D341Med (cell line): ENCODE measurements around the gene LCMT1.
"Not testable (repeated sequence)": the region's sequence is repeated elsewhere in the genome, so short reads cannot be mapped to it uniquely, and the experiment has no call there.

ENCODE experiments used
- DNase-seq: peaks from one replicate; pipeline ENCODE4 v3.0.0; 2012; ENCODE audit warnings: low spot score

The LCMT1 gene

DNA sequence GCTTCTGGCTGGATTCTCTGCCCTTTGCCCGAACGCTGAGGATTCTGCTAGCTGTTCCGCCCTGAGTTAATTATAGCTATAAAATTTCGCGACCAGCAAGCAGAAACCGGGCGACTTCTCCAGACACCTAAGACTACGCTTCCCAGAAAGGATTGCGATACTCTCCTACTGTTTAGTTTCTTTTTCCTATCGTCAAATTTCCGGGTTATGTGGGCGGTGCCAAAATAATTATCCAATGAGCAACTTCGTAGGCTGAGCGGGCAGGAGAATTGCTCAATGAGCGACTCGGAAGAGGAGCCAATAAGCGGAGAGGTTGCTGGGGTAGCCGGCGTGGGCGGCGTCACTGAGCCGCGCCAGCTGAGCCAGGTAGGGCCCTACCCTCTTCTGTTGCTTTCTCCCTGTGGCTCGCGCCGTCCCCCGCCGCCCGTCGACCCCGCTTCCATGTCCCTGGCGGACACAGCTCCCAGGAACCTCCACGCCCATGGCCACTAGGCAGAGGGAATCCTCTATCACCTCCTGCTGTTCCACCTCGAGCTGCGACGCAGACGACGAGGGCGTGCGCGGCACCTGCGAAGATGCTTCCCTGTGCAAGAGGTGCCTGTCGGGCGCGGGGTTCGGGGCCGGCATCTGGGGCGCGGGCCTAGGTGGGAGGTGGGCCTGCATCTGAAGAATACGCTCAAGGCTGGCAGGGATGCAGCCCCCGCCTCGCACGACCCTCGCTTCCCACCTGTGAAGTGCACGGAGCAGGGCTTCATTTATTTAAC lies at the start of gene LCMT1:
LCMT1 (plus strand) TSS at position 340 of the 764 bp plus-strand sequence; CDS start at position 482, 142 bp downstream.
- DNase-seq = peak; percentile 93

DNA sequence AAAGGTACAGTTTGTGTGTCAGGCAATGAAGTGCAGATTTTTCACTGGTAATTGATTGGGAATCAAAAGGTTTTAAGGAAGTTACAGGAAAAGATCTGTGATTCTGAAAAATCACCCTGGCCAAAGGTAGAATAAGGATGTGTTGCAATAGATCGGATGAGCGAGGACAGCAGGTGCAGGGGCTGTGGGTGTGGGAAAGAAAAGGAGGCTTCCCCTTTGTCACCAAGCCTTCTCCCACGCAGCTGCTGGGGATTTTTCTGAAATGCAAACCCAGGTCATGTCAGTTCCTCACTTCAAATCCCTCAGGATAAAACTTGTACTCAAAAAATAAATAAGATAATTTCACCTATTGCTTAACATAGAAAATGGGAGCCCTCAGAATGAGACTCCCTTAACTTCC lies 48.4 kb upstream of the LCMT1 start:
- DNase-seq = no peak

DNA sequence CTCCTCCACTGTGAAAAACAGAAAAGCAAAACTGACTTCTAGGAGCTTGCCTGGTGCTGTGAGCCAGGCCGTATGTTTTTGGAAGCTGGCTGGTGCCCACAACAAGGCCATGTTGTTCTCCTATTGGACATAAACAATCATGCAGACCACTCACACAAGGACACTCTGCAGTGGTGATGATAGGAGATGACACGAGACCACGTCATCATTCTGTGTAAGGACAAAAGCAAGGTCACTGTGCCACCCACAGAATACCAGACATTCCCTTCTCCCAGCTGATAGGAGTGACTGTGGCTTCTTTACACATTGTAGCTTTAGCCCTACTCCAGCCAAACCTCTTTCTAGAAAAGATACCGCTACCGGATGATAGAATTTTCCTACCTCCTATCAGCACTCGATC lies 47.7 kb upstream of the LCMT1 start:
- no peak for DNase-seq

DNA sequence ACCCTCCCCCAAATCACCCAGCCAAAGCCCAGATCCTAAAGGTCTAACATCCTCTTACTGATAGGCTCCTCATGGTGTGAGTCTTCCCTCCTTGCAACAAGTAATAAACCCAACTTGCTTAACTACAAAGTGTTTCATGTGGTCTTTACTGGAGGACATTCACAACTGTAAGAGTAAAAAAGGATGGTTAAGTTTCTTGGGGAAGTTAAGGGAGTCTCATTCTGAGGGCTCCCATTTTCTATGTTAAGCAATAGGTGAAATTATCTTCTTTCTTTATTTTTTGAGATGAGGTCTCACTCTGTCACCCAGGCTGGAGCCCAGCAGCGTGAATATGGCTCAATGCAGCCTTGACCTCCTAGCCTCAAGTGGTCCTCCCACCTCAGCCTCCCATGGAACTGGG lies 47.3 kb upstream of the LCMT1 start:
- not testable (repeated sequence) for DNase-seq

DNA sequence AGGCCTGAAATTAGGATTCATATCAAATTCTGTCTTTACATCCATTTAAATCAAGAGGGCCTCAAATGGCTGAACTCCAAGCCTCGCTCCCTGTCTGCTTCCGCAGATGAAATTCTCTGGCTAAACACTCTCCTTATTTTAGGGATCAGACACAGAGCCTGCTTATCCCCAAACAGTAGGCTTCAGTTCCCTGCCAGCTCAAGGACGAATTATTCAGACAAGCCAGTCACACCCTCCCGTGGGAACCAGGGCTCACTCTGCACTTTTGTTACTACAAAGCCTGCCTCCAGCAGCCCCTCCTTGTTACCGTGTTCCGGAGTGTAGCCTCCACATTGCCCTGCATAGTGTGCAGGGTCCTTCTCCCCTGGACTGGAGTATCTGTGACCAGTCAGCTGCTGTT lies 46.6 kb upstream of the LCMT1 start:
- peak; percentile 49 for DNase-seq

DNA sequence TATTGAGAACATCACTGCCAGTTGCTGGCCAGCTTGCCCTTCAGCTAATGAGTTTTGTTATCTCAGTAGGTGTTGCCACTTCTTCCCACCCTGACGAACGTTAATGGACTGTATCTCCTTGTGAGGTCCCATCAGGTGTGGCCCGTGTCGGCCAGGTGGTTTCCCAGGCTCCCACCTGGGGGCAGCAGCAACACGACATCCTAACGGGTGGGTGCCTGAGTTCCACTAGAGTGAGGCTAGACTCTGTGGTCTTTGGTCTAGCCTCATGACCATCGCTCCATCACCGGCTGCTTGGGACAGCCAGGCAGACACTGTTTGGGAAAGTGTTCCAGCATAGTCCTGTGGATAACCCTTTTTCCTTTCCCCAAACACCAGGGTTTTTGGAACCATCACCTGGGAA lies 45.6 kb upstream of the LCMT1 start:
- no peak for DNase-seq

DNA sequence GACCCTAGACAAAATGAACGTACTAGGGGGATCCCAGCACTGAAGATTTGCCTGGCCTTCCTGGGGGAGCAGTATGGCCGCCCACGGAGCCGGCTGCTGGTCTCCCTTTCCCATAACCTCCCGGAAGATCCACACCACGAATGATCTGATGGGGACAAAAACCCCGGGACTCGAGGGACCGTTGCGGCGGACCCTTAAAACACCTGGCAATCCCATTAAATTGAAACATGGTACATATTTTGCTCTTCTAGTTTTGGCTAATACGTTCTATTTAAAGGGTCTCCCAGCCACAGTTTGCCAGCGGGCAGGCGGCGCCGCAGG lies 45.2 kb upstream of the LCMT1 start:
- peak; percentile 21 for DNase-seq

DNA sequence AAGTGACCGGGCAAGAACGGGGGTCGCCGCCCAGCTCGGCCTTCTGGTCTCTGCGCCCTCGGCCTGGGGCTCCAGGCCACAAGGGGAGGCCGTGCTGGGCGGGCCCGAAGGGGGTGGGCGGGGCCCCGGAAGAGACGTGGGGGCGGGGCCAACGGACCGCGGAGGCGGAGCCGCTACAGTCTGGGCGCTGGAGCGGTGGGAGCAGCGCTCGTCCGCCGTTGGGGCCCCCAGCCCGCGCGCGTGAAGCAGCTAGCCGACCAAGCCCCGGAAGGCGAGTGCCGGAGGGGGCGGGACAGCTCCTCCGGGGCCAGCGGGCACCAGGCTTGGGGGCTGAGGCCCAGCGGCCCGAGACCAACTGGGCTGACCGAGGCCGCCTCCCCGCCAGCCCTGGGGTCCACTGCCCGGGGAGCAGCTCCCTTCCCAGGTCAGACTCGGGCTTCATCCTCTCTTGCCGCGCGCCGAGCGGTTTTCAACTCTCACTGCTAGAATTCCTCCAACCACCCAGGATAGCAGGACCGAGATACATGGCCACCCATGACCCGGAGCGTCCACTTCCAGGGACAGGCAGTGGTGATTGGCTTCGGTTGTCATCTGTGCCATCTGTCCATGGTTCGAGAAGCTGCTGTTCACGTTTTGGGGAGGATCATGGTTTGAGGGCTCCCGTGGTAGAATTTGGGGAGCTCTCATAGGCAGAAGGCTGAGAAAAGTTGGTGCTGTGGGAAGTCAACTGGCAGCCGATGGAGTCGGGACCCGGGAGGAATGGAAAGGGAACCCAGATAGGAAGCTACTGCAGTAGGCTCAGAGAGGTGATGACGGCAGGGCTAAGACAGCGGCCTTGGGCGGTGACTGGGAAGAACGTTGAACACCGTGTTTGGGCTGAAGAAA lies 44.6 kb upstream of the LCMT1 start:
- peak; percentile 81 for DNase-seq

DNA sequence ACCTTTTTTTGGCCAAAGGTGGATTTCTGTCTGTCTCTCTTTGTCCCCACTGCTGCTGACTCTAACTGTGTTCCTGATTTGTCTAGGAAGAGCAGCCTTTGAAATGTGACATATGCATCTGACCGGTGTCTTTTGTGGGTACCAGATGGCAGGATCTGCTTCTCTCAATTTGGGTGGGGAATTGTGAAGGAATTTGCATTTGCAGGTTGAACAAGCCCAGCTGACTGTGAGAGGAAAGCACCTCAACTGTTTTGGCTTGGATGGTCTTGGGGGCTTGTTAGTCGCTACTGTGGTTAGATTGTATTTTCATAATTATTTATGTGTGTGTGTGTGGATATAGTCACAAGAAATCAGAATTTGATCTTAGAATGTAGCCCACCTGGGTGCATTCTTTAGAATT lies 37.7 kb upstream of the LCMT1 start:
- no peak for DNase-seq

DNA sequence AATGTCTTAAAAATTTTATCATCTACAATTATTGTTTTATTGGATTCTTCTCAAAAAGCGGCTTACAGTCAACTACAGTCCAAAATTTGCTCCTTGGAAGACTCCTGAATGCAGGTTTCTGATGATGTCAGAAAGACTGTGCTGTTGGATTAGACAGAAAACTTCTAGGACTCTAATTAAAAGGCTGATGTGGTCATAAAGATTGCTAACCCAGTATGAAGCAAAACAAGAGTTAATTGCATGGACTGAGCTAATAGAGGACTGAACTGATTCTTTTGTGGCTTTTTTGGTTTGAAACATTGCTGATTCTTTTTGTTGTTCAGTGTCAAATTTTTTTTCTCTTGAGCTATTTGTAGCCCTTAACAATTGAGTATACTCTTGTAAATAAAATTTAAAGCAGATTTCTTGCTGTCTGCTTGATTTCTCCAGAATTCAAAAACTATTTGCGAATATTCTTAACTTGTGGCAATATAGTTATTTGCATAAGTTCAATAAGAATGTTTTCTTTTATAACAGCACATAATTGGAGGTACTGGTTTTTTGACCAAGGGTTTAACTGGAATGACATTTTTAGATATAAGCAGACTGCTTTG lies 33.1 kb upstream of the LCMT1 start:
- DNase-seq = no peak

DNA sequence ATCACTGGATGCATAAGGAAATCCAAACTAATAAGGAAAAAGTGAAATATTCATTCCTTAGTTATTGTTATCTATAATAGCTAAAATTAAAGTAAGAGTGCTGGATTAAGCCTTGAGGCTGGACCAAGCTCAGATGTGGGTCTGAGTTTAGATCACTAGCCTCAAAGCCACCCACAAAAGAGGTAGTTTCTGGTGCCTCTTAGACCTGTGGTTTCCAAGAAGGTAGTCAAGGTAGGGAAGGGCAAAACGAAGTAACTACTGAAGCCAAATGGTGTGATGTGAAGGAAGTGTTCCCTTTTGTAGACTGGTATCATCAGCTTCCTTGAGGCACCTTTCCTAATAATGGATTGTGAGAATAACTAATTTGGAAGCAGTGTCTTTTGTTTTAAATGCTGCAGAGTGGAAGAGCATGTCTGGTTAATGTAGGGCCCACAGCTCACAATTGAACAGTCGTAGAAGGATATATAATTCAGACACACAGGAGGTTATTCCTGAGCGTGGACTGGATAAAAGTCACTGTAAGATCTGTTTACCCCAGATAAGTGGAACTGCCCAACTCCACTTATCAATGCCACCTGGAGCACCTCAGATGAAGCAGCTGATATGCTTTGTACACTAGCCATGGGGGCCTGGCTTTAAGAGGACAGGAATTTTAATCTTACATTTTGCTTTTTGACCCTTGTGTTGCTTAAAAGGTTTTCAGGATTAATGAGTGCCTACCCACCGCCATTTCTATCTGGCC lies 31.7 kb upstream of the LCMT1 start:
- DNase-seq = no peak

DNA sequence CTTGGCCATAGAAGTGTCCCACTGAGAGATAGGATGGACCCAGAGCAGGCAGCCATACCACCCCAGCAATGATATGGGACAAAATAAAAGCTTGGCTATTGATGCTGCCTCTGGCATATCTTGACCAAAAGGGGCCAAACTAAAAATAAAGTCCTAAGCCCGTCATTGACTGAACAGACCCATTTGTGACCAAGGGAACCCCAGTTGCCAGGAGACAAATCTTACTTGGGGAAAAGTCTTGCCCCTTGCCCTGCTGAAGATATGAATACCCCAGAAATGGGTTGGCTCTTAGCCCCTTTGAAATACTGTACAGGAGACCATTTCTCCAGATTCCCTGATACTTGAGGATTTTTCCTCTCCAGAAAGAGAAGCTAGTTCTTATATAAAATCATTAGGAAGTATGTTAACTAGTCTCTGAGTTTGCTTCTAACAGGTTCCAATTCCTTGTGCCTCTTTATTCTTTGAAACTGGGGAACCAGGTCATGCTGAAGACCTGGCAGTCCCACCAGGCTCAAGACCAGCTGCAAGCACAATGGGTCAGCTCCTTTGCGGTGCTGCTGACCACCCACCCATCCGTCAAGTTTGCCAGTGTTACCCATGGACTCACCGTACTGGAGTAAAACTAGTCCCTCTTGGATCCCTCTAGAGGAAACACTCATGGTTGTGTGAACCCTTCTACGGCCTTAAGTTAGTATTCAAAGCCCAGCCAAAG lies 31.0 kb upstream of the LCMT1 start:
- DNase-seq = no peak

DNA sequence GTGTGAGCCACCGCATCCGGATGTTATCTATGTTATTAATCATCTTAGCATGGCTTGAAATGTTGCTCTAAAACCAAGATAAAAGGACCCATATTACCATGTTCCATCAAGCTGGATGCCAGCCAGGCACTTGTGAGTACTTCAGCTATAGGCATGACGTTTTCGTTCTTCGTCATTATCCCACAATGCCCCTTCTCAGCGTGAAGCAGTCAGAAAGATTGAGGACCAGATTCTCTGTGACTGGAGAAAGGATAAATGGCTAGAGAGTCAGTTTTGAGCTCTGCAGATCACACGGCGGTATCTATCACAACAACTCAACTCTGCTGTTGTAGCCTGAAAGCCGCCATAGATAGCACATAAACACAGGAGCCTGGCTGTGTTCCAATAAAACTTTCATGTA lies 29.8 kb upstream of the LCMT1 start:
- DNase-seq = no peak

DNA sequence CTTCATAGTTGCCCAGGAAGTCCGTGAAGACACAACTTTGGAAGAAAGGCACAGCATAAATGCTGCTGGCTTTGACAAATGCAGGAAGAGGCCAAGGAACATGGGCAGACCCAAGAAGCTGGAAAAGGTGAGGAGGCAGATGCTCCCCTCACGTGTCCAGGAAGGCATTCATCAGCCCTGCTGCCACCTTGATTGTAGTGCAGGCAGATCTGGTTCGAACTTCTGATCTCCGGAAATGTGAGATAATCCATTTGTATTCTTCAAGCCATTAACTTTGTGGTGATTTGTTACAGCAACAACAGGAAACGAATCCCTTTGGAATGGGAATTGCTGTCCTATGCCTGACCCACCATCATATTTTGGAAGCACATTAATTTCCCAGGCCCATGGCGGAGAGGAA lies 28.5 kb upstream of the LCMT1 start:
- no peak for DNase-seq

DNA sequence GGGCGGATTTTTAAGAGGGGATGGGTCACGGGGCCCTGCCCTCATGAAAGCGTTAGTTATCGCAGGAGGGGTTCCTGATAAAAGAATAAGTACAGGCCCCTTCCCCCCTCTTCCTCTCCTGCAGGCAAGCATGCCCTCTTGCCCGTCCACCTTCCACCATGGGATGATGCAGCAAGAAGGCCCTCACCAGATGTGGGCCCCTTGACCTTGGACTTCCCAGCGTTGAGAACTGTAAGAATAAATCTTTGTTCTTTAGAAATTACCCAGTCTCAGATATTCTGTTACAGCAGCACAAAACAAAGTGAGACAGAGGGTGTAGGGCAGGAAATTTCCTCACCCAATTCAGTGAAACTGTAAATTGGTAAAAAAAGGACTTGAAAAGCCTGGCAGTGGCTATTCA lies 27.8 kb upstream of the LCMT1 start:
- no peak for DNase-seq

DNA sequence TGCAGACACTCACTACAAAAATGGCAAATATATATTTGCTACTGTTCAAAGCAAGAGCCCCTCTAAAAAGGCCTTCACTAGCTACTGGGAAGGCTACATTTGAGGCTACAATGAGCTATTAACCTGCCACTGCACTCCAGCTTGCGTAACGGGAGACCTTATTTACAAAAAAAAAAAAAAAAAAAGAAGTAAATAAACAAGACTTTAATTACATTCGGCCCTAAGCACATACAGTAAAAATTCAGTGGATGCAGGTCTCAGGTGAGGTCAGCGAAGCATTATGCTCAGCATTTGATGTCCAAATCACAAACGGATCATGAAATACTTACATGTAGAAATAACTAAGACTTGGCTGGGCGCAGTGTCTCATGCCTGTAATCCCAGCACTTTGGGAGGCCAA lies 26.7 kb upstream of the LCMT1 start:
- no peak for DNase-seq

DNA sequence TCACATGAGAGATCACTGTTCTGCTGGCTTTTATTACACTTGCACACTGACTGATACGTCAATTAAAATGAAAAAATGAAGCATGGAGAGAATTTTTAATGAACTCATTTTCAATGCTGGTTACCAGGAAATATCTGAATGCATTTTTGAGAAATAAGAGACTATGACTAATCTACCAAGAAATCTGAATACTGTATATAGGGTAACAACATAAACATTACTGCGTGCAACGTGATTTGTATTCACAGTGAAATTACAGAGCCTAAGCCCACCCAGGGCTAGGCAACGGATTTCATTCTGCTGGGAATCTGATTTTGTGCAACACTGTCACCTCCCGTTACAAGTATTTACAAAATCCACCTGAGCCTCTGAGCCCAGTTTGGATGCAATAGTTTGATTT lies 23.8 kb upstream of the LCMT1 start:
- DNase-seq = no peak

DNA sequence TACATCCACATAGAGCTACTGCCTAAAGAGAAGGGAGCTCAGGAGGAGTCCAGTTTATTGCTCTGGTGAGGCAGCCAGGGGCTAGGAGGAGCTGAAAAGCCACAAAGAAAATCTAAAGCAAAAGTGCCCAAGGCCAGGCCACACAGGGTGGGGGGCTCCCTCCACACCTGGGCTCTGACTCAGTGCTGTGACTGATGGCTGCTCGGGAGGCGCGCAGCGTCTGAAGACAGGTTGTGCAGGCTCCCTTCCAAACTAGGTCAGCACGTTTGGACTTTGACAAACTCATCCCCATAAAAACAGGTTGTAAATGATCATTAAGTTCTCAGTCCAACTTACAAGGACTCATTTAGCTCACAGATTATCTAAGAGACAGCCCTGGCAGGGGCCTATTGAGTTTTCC lies 22.2 kb upstream of the LCMT1 start:
- no peak for DNase-seq

DNA sequence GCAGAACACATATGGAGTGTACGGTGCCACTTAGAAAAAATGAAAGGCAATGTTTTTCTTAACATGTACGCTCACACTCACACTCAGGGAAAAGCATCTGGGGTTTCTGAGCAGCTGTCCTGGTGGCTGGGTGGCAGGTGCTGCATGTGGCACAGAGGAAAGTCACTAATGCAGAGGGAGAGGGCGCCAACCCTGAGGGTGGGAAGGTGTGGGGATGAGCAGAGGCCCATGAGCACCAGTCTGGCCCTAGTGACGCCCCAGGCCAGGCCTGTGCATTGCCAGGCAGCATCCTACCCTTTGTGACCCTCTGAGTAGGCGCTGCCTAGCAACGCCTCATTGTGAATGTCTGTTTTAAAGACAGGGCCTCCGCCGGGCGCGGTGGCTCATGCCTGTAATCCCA lies 19.1 kb upstream of the LCMT1 start:
- DNase-seq = no peak

DNA sequence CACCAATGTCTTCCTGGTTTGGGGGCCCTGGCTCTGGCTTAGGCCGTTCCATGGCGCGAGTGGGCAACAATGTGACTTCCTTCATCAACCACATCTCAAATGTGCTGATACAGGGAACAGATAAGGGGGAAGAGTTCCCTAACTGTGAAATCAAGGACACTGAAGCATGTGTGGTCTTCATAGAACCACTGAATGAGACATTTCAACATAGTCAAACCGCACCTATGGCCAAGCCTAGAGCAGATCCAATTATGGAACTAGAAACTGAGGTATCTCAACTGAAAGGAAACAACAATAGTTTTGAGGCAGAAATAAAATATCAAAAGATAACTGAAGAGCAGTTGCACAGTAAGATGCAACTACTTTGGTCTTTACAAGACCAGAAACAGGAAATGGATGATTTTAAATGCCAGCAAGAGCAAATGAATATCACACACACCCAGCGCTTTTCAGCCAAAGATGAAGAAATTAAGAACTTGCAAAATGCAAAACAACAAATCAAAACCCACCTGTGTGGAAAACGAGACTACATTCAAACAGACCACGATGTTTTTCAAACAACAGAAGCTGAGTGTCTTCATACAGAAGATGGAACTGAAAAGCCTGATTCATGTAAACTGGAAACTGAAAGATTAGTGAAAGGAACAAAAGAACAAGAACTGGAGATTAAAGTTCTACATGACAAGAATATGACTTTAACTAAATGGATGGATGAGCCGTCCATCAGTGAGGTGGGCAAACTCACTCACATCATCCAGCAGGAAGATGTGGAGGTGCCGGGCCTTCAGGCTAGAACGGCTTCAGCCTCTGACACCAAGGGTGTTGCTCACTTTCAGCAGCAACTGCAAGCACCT lies 18.1 kb upstream of the LCMT1 start:
- DNase-seq = no peak

DNA sequence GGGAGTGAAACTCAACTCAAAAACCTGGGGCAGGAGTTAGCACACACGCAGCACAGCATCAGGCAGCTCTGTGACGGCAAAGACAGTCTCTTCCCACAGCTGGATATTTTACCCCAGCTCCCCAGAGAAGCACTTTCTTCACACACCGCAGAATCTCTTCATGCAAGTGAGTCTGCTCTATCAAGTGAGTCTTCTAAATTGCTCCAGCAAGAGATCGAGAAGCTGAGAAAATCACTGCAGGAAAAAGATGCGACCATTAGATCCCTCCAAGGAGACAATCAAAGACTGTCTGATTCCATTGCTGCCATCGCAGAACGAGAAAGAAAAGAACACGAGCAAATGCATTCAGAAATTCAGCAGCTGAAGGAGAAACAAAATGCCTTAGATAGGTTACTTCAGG lies 16.9 kb upstream of the LCMT1 start:
- DNase-seq = no peak
